Measurements from ENCODE around the gene IFI27L2. TPM values are rescaled to one million over a fixed set of nuclear protein-coding genes. Genes with fewer than 3 reads are reported as not detected.

Gene IFI27L2
- total RNA-seq, 1 donor from 2014 or later: 61.8 TPM

DNA sequence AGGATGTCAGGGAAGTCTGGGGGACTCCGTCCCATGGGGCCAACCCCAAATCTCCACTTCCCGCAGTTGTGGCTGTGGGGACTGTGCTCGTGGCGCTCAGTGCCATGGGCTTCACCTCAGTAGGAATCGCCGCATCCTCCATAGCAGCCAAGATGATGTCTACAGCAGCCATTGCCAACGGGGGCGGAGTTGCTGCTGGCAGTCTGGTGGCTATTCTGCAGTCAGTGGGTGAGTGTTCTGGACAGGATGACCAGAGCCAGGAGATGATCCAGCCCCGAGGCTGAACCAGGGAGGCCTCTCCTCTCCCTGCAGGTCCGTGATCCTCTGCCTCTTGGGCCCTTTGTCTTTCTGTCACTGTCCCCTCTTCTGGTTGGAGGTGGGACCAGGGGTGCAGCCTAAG lies 27.7 kb downstream of the IFI27L2 start:
- no peak for DNase-seq (ENCODE audit: low spot score)

DNA sequence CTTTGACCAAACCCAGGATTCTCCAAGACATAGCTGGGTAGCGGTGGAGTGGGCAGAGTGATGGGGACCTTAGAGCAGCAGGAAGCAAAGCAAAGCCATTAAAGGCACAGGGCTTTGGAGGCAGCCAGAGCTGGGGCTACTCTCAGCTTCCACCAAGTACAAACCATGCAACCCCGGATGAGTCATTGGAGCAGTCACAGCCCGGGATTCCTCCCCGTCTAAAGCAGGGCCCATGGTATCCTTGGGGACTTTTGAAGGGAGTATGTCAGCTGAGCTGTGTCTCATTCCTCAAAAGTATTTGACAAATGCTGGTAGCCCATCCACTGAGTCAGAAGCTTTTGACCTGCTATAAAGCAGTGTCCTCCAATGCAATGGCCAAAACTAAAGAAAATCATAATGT lies 28.6 kb downstream of the IFI27L2 start:
- no peak for DNase-seq (ENCODE audit: low spot score)

DNA sequence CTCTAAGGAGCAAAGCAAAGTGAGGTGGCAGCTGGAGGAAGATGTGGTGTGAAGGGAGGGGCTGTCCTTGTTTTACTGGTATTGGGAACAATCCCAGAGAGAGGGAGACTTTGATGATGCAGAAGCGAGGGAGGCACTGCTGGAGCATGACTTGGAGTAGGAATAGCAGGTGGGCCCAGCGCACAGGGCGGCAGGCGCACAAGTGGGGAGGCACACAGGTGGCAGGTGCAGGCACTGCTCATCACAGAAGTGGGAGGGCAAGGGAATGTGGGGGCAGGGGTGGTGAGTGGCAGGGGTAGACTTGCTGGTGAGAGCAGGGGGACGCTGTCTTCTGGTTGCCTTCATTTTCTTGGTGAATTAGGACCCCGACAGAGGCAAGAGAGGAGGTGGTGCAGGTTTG lies 30.4 kb downstream of the IFI27L2 start:
- no peak for DNase-seq (ENCODE audit: low spot score)

DNA sequence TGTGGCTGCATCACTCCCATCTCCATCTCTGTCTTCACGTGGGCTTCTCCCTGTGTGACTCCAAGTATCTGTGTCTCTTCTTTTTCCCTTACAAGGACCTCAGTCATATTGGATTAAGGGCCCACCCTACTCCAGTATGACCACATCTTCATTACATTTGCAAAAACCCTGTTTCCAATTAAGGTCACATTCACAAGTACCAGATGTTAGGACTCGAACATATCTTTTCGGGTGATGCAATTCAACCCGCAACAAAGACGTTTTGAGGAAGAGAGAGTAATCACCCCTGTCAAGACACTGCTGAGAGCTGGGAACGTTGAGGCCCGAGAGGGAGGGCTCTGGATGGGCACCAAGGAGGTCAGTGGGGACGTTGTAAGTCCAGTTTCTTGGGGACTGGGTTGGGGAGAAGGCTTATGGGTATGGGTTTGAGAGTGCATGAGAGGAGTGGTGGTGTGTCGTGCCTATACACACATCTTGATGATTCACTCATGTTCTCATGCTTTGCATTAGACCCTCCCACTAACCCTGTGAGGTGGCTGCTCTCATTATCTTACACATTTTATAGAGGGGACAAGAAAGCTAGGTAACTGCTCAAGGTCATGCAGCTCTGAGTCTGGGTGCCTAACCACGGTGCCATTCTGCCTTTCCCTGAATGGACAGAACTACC lies 30.9 kb downstream of the IFI27L2 start:
- no peak for DNase-seq (ENCODE audit: low spot score)

DNA sequence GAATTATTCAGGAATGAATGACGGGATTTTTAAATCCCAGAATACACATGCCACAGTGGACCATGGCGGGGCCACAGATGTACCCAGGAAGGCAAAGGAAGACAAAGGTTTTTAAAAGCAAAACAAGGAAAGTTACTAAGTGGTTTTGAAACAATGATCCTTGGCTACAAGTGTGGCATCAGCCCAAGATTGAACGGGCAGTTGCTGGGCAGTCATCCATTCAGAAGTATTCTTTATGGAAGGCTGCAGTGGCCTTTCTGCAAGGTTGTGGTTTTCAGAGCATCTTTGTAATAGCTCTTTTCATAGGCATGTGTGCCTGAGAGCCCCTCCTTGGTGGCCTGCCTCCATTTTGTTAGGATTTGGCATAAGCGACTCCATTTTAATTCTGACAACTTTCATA lies 32.3 kb downstream of the IFI27L2 start:
- no peak for DNase-seq (ENCODE audit: low spot score)

DNA sequence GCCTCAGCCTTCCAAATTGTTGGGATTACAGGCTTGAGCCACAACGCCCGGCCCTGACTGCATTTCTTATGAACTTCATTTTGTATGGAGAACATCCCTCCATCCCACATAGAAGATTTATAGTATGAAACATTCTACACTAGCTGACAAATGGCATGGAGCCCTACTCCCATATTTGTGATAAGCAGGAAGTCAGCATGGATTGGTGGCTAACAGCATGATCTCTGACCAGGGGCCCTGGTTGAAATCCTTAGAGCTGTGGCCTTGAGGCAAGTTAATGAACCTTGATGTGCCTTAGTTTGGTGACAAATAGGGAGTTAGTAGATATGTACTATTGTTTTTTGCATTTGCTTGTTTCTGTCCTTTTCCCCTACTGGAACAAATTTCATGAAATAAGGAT lies 36.0 kb downstream of the IFI27L2 start:
- no peak for DNase-seq (ENCODE audit: low spot score)

DNA sequence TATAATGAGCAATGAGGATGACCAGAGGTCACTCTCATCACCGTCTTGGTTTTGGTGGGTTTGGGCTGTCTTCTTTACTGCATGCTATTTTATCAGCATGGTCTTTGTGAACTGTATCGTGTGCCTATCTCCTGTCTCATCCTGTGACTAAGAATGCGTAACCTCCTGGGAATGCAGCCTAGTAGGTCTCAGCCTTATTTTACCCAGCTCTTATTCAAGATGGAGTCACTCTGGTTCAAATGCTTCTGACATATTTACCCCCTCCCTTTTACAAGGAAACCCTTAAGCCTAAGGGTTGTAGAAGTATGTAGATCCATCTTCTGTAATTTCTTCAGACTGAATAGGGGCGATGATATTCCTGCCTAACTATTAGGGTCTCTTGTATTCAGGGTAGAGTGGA lies 39.9 kb downstream of the IFI27L2 start:
- DNase-seq (ENCODE audit: low spot score): no peak

DNA sequence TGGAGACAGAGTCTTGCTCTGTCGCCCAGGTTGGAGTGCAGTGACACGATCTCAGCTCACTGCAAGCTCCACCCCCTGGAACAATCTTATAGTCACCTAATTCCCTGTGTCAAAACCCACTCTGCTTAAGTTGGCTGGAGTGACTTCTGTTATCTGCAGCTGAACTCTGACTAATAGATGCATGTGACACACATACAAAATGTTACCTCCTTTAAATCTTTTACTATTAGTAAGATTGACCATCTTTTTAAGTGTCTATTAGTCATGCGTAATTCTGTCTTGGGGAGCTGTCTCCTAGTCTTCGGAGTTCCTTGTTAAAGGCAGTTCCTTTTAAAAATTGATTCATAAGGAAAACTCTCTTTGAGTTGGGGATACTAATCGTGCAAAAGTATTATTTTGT lies 40.9 kb downstream of the IFI27L2 start:
- DNase-seq (ENCODE audit: low spot score): no peak

DNA sequence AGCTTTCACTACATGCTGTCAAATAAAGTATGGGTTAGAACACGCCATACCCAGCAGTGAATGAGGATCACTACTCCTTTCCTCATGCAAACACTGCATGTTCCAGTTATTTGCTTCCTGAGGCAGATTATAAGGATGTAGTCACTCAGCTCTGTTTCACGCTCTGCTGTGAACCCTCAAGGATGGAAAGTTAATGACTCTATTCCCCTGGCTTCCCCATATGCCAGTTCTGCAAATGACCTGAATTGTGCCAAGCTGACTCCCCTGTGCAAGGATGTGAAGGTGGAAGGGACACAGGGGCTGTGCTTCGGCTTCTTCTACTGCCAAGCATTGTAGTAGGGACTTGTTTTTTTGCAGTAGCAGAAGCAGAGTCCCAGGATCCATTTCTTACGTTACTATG lies 41.5 kb downstream of the IFI27L2 start:
- no peak for DNase-seq (ENCODE audit: low spot score)

DNA sequence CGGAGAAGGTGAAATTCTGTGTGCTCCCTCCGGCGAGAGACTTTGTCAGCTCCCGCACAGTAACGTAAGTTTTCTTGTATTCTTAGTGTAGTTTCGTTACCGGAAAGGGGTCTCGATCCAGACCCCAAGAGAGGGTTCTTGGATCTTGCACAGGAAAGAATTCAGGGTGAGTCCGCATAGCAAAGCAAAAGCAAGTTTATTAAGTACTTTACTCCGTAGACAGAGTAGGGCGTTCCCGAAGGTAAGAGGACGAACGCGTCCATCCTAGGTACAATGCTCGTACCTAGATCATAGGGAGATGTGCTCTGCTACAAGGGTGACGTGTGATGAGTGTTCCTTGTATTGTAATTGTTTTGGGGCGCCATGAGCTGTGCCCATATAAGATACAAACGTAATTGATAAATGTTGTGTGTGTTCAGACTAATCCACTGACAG lies 48.0 kb downstream of the IFI27L2 start:
- no peak for DNase-seq (ENCODE audit: low spot score)

DNA sequence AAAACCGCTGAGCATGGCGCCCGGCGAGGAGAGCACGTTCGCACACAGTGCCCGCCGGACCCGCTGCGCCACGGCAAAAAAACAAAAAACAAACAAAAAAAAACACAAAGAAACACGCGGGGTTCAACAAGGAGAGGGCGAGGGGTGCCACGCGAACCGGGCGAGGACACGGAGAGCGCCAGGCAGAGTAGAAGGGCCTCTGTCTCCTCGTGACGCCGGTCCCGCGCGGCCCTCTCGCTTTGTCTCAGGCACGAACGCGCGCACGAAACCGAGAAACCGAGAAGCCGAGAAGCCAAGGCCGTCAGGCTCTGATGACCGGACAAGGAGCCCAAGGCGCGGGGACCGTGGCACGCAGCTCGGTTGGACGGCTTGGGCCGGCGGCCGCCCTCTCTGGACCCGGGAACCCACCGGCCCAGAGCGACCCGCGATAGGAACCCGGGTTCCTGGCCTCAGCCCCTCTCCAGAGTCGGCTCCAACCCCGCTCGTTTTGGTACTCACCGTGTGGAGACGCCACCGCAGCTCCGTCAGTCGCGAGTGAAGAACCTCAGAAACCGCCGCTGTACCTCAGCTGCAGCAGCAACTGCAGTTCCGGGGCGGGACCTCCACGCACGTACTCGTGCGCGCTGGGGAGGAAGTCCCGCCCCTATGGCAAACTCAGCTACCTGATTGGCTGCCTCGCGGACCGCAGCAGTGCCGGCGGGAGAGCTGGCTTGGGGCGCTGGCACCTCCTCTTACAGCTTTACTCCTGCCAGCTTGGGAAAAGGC lies 48.6 kb downstream of the IFI27L2 start, which contains the start of the genes DDX24 and IFI27L1:
Gene DDX24, minus strand, starts transcription at position 582 of the 765 bp plus-strand sequence. CDS start 1,460 bp downstream, outside the sequence.
Gene IFI27L1, plus strand, starts transcription at position 690 of the 765 bp plus-strand sequence. CDS start 15,628 bp downstream, outside the sequence.
- DNase-seq (ENCODE audit: low spot score): peak; percentile 97

DNA sequence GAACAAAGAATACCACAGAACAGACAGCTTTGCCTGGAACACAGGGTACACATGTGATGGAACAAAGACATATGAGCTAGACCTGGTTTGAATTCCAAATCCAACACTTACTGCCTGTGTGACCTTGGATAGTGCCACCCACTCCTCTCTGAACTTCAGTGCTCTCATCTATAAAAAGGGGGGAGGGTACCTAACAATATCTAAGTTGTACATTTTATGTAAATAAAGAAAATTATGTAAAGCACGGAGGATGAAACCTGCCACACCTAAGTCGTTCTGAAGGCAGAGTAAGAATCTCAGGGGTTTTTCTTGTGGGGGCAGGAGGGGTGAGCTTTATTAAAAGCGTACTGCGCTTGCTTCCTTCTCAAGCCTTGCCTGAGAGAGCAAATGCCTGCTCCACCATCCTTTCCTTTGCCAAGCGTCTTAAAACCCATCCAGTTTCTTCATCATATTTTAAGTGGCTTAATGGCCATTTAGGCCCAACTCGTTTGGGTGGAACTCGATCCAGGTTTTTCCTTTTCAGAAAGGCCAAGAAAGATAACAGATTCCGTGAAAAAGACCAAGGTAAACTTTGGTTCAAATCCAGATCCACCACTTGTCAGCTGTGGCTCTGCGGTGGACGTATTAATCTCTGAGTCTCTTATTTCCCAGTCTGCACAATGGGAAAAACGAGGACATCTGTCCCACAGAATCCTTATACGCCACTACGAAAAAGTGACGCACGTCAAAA lies 49.3 kb downstream of the IFI27L2 start:
- no peak for DNase-seq (ENCODE audit: low spot score)

DNA sequence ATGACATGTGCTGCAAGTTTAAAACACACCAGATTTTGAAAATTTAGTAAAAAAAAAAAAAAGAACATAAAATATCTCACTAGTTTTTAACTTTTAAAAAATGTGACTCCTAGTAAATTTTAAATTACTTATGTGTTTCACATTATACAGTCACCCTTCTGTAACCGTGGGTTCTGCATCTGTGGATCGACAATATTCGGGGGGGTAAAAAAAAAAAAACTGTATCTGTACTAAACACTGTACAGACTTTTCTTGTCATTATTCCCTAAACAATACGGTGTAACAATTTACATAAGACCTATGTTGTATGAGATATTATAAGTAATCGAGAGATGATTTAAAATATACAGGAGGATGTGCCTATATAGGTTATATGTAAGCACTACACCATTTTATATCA lies 51.6 kb downstream of the IFI27L2 start:
- no peak for DNase-seq (ENCODE audit: low spot score)

Other genes starting within 250 kb of the IFI27L2 start
- gene FAM181A, start 202.3 kb downstream of the IFI27L2 start, total RNA-seq: not detected
- 28.0 TPM for gene ASB2, start 153.0 kb downstream of the IFI27L2 start, total RNA-seq
- not detected for gene CCDC197, start 132.3 kb downstream of the IFI27L2 start, total RNA-seq
- 2.1 TPM for gene OTUB2, start 103.3 kb downstream of the IFI27L2 start, total RNA-seq
- gene DDX24, start 48.4 kb downstream of the IFI27L2 start, total RNA-seq: 187 TPM
- 19.8 TPM for gene IFI27L1, start 48.3 kb downstream of the IFI27L2 start, total RNA-seq
- gene IFI27, start 18.9 kb downstream of the IFI27L2 start, total RNA-seq: 478 TPM
- gene PPP4R4, start 44.7 kb upstream of the IFI27L2 start, total RNA-seq: 1.4 TPM
- gene SERPINA10, start 163.7 kb upstream of the IFI27L2 start, total RNA-seq: 0.32 TPM
- 88.3 TPM for gene SERPINA6, start 193.7 kb upstream of the IFI27L2 start, total RNA-seq
- gene SERPINA2, start 237.1 kb upstream of the IFI27L2 start, total RNA-seq: not detected